Measurements from ENCODE around the gene ROBO1.

ROBO1 gene

DNA sequence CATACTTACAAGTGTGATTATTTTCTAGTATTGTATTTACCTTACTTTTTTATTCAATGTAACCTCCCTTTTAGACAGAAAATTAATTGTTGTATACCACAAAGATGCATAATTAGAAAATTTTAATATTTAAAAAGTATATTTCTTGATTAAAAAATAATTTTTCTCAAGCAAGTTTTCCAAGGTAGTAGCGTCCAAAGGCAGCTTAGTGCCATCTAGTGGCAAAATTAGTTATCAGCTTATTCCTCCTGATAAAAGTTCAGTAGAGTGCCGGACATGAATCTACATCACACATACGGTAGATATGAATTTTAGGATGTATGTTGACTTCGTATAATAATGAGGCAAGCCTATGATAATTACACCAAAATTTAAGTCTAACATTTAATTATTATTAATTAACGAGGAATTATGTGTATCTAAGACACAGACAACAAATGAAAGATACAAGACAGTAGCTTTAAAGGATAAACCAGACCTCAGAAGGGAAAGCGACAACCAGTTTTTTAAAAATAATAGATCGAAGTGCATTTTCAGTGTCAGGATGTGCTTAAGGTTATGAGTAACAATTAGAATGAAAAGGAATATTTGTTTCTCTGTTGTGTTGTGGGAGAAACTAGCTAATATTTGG, 405.9 kb downstream of the ROBO1 start:
- Histone ChIP-seq H2AFZ (ENCODE audit: low read depth, low read length) (no peak overlapping the region), H3K27me3 (ENCODE audit: insufficient read depth, low read length, poor library complexity) (no peaks in the 10 kb centered on the region), H3K79me2 (ENCODE audit: insufficient read depth, low read length) (no peaks in the 10 kb centered on the region), H3K4me2 (ENCODE audit: insufficient read depth, low read length) (no peak overlapping the region), H4K20me1 (ENCODE audit: insufficient read depth, low read length) (no peaks in the 10 kb centered on the region), H3K9me3 (ENCODE audit: insufficient read depth, low read length, severe bottlenecking) (no peaks in the 10 kb centered on the region), H3K4me3 (ENCODE audit: low read depth in 1 of 2, low read length in 2 of 2) (no peak overlapping the region), H3K36me3 (ENCODE audit: insufficient read depth, low read length) (no peaks in the 10 kb centered on the region), H3K4me1 (ENCODE audit: insufficient read depth, low read length) (no peaks in the 10 kb centered on the region), H3K27ac (ENCODE audit: low read length) (no peak overlapping the region), H3K9ac (ENCODE audit: low read depth, low read length) (no peak overlapping the region)
- ATAC-seq (ENCODE audit: insufficient read depth, low read depth): peak; percentile 71; the same call in 2 of the 3 replicates
- no peak for DNase-seq
- no peak for TF ChIP-seq EZH2 (IDR thresholded peaks at IDR 0.05; ENCODE audit: borderline replicate concordance, low read depth, low read length, severe bottlenecking)
- TF ChIP-seq, protein P1, sequence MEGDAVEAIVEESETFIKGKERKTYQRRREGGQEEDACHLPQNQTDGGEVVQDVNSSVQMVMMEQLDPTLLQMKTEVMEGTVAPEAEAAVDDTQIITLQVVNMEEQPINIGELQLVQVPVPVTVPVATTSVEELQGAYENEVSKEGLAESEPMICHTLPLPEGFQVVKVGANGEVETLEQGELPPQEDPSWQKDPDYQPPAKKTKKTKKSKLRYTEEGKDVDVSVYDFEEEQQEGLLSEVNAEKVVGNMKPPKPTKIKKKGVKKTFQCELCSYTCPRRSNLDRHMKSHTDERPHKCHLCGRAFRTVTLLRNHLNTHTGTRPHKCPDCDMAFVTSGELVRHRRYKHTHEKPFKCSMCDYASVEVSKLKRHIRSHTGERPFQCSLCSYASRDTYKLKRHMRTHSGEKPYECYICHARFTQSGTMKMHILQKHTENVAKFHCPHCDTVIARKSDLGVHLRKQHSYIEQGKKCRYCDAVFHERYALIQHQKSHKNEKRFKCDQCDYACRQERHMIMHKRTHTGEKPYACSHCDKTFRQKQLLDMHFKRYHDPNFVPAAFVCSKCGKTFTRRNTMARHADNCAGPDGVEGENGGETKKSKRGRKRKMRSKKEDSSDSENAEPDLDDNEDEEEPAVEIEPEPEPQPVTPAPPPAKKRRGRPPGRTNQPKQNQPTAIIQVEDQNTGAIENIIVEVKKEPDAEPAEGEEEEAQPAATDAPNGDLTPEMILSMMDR (IDR thresholded peaks at IDR 0.05; ENCODE audit: borderline replicate concordance, extremely low read depth, low read length, poor library complexity, severe bottlenecking): peak; percentile 67

DNA sequence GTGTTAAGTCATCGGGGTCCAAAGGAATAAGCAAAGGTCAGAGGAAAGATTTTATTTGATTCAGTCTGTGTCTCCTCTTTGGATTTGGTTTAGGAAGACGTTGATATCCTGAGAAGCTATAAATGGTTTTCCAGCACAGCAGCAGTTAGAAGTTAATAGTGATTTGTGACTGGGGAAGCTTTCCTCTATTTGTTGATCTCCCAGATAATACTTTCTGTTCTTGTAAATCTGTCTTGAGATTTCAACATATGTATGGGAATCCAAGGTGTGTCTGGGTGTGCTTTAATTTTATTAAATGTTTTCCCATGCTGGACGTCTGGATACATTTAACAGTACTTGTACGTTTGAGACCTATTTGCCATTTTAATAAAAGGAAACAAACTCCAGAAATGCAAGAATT, 409.5 kb downstream of the ROBO1 start:
- Histone ChIP-seq H3K79me2 (ENCODE audit: insufficient read depth, low read length) (no peaks in the 10 kb centered on the region), H3K27ac (ENCODE audit: low read length) (no peak overlapping the region), H4K20me1 (ENCODE audit: insufficient read depth, low read length) (no peaks in the 10 kb centered on the region), H2AFZ (ENCODE audit: low read depth, low read length) (no peak overlapping the region), H3K4me1 (ENCODE audit: insufficient read depth, low read length) (no peaks in the 10 kb centered on the region), H3K36me3 (ENCODE audit: insufficient read depth, low read length) (no peaks in the 10 kb centered on the region), H3K27me3 (ENCODE audit: insufficient read depth, low read length, poor library complexity) (no peaks in the 10 kb centered on the region), H3K4me2 (ENCODE audit: insufficient read depth, low read length) (no peak overlapping the region), H3K9ac (ENCODE audit: low read depth, low read length) (no peak overlapping the region), H3K4me3 (ENCODE audit: low read depth in 1 of 2, low read length in 2 of 2) (no peak overlapping the region), H3K9me3 (ENCODE audit: insufficient read depth, low read length, severe bottlenecking) (no peaks in the 10 kb centered on the region)
- TF ChIP-seq, protein P1 (IDR thresholded peaks at IDR 0.05; ENCODE audit: borderline replicate concordance, extremely low read depth, low read length, poor library complexity, severe bottlenecking): no peak
- TF ChIP-seq EZH2 (IDR thresholded peaks at IDR 0.05; ENCODE audit: borderline replicate concordance, low read depth, low read length, severe bottlenecking): no peak
- DNase-seq (no peak), ATAC-seq (ENCODE audit: insufficient read depth, low read depth) (no peak)

DNA sequence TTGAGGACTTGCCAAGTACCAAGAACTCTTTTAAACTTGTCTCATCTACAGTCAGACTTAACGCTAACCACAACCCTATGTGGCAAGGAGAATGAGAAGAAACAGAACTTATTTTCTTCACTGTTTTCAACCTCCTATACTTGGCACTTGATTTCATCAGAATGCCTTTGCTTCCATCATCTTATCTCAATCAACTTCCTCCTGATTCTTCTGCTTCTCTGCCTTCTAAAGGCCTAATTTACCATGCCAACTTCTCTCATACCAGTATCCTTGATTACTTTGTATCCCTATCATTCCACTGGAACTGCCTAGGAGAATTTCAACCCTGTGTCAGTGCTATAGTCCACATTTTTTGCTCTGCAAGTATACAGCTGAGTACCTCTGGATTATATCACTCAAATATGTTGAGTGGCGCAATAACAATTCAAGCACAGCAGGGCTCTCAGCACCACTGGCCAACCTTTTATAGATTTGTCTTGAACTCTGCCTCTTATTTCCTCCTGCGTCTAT, 413.6 kb downstream of the ROBO1 start:
- Histone ChIP-seq H3K36me3 (ENCODE audit: insufficient read depth, low read length) (no peaks in the 10 kb centered on the region), H3K27me3 (ENCODE audit: insufficient read depth, low read length, poor library complexity) (no peaks in the 10 kb centered on the region), H4K20me1 (ENCODE audit: insufficient read depth, low read length) (no peaks in the 10 kb centered on the region), H3K4me1 (ENCODE audit: insufficient read depth, low read length) (no peaks in the 10 kb centered on the region), H2AFZ (ENCODE audit: low read depth, low read length) (no peak overlapping the region), H3K9me3 (ENCODE audit: insufficient read depth, low read length, severe bottlenecking) (no peaks in the 10 kb centered on the region), H3K79me2 (ENCODE audit: insufficient read depth, low read length) (no peaks in the 10 kb centered on the region), H3K27ac (ENCODE audit: low read length) (no peak overlapping the region), H3K4me3 (ENCODE audit: low read depth in 1 of 2, low read length in 2 of 2) (no peak overlapping the region), H3K9ac (ENCODE audit: low read depth, low read length) (no peak overlapping the region), H3K4me2 (ENCODE audit: insufficient read depth, low read length) (no peak overlapping the region)
- DNase-seq (no peak), ATAC-seq (ENCODE audit: insufficient read depth, low read depth) (no peak)
- TF ChIP-seq, protein P1 (IDR thresholded peaks at IDR 0.05; ENCODE audit: borderline replicate concordance, extremely low read depth, low read length, poor library complexity, severe bottlenecking): no peak
- no peak for TF ChIP-seq EZH2 (IDR thresholded peaks at IDR 0.05; ENCODE audit: borderline replicate concordance, low read depth, low read length, severe bottlenecking)
